HG02943 (cell line): ENCODE measurements around the gene AMPD3.
"Not testable (repeated sequence)": the region's sequence is repeated elsewhere in the genome, so short reads cannot be mapped to it uniquely, and the experiment has no call there.

Source experiments
- ATAC-seq: cut with Tn5 transposase; IDR thresholded peaks from one replicate; pipeline ENCODE4 v1.9.1; 2021; ENCODE audit warnings: mild to moderate bottlenecking, low read depth, moderate library complexity; ENCODE audit not compliant: unreplicated experiment

AMPD3 gene

DNA sequence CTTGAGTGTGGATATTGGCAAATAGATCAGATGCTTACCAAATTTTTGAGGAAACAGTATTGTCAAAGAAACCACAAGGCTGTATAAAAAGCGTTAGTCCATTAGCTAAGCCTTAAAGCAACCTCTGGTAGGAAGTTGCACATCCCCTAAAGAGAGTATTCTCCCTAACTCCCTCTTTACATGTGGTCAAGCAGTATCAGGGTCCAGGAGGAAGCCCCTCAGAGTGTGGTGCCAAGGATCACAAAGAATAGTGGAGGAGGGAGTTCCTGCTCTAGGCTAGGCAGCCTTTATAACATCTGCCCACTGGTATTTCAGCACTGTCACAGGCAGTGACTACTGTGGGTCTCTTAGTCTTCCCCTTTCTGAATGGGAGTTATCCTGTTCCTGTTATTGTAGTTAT, 18.8 kb upstream of the AMPD3 start:
- no peak for ATAC-seq

- ATAC-seq, result not testable (repeated sequence)
Measured at GRCh38 chr11:10436683-10437082, 18.4 kb upstream of the AMPD3 start.

GRCh38 chr11:10438458-10438857, 16.6 kb upstream of the AMPD3 start:
- no peak for ATAC-seq

- ATAC-seq, result no peak
Measured at GRCh38 chr11:10439351-10439750, 15.7 kb upstream of the AMPD3 start.

DNA sequence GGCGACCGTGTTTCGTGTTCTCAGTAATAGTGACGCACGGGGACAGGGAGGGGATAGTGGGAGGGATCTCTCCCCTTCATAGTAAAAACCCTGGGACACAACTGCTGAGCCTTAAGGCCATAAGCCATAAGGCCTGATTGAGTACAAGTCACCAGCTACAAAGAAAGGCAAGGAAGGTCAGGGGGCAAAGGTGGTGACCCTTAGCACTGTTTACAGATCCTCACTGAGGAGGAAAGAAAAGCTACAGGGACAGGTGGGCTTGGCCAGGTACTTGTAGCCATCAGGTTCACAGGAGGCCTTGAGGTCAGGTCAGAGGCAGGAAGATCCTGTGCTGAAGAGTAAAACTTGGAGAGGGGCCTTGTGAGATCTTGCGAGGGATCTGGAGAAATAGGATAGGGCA, 15.1 kb upstream of the AMPD3 start:
- ATAC-seq, result no peak

- no peak for ATAC-seq
Measured at GRCh38 chr11:10440401-10440800, 14.7 kb upstream of the AMPD3 start.

GRCh38 chr11:10441091-10441490, 14.0 kb upstream of the AMPD3 start:
- no peak for ATAC-seq

GRCh38 chr11:10441652-10442503, 13.2 kb upstream of the AMPD3 start:
- ATAC-seq, result peak; percentile 95

- no peak for ATAC-seq
Measured at GRCh38 chr11:10443152-10443551, 11.9 kb upstream of the AMPD3 start.

- no peak for ATAC-seq
Measured at GRCh38 chr11:10443721-10444235, 11.3 kb upstream of the AMPD3 start.

GRCh38 chr11:10444725-10445315, 10.2 kb upstream of the AMPD3 start:
- no peak for ATAC-seq

- ATAC-seq, result no peak
Measured at GRCh38 chr11:10447445-10447844, 7.6 kb upstream of the AMPD3 start.

GRCh38 chr11:10450462-10451425, 4.3 kb upstream of the AMPD3 start:
- ATAC-seq, result no peak

DNA sequence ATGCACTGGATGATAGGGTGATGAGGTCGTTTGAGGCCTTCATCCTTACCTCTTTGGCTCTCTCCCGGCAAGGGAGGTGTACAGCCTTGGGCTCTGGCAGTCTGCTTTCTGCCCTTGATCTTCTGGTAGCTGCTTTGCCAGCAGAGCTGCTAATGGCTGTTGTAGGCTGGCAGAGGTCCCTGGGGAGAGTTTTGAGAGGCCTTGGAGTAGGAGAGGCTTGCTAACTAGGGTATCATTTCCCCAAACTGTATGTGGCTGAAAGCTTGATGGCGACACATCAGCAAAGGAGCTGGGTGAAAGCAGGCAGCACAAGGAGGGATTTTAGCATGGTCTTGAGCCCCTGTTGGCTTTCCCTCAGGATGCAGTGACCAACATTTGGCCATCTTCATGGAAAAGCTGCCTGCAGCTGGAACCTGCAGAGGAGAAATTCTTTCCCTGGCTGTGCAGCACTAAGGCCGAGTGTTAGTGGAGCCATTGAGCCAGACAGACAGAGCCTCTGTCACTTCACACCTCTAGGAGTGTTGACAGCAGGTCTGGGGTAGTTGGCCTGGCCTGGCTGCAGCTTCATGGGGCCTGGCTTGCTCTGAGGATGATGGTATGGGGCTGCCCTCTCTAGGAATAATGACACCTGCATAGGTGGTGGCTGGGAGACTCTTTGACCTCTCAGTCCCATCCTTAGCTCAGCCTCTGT, 3.5 kb upstream of the AMPD3 start:
- ATAC-seq, result no peak

- ATAC-seq, result no peak
Measured at GRCh38 chr11:10452211-10452767, 2.8 kb upstream of the AMPD3 start.

DNA sequence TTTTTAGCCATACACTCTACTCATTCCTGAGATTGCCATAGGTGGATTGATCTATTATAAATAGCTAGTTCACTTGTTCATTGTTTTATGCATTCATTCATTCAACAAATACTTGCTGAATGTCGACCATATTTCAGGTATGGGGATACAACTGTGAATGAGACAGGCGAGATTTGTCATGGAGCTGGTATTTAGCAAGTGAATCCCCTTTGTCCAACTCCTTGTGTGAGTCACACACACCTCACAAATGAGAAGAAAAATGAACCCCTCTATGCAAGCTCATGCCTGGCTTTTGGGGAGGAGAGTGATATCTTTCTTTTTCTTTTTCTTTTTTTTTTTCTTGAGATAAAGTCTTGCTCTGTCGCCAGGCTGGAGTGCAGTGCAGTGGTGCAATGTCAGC, 1.8 kb upstream of the AMPD3 start:
- no peak for ATAC-seq

DNA sequence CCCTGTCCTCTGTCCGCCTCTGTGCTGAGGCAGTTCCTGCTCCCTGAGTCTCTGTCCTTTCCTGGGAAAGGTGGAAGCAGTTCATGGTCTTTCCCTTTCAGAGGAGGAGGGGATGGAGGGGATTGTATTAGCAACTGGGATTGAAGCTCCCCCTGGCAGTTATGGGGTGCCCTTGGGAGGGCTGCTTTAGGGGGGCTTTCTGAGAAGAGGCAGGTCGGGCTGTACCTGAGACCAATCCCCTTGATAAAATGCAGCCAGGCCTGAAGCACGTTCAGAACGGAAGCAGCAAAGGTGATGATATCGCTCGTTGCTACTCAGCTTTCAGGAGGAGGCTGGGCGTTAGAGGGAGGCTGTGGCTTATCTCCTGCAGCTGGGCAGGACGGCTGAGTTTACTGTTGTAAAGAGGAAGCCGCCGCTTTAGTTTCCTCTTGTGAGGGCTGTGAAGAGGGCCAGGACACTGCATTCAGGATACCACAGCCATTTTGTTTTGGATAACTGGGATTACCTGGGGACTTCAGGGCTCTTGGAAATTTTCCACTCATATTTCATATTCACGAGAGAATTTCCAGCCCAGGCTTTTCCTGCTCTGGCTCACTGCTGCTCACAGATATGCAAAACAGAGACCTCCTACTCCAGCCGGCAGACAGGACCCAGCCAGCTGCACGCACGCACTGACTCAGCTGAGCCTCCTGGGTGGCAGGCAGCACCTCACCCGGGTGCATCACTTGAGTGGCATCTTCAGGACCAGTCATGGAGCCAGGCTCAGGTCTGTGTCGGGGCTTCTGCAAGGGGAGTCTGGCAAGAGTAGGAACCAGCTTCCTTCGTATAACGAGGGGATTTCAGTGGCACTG, 798 bp downstream of the AMPD3 start:
- peak; percentile 56 for ATAC-seq

GRCh38 chr11:10456519-10456918, 1.5 kb downstream of the AMPD3 start:
- no peak for ATAC-seq

DNA sequence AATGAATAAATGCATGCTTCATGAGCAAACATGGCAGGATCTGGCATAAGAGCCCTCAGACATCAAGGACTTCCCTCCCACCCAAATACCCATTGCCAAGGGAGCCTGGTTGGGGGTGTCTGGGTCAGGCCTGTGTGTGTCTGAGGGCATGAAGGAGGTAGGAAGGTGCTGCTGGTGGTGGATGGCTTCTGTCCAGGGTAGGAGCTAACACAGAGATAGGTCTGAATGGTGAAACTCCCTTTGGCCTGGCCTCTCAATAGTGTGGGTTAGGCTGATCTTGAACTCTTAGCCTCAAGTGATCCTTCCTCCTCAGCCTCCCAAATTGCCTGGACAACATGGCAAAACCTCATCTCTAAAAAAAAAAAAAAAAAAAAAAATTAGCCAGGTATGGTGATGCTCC, 2.8 kb downstream of the AMPD3 start:
- no peak for ATAC-seq
